ENCODE measurements around the gene MCC.

The MCC gene

DNA sequence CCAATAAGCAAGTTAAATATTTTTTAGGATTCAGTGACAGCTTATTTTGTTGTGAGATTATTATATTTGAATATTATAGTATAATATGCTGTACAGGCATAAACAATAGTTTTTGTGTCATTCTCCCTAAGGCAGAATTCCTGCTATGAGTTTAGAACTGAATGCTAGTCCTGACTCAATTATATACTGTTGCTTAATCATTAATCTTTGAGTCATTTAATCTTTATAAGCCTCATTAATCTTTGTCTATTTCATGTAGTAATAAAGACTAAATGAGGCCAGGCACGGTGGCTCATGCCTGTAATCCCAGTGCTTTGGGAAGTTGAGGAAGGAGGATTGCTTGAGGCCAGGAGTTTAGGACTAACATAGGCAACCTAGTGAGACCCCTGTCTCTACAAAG is 515.2 kb downstream of the MCC start:
- Mint-ChIP-seq H3K27me3 (no peaks in the 10 kb centered on the region), H3K9me3 (no peaks in the 10 kb centered on the region), H3K4me3 (no peak overlapping the region)

More for the DNA sequence above, 515.2 kb downstream of the MCC start:
- Mint-ChIP-seq H3K27ac (no peak overlapping the region), H3K36me3 (ENCODE audit: low read depth) (no peaks in the 10 kb centered on the region), H3K4me1 (ENCODE audit: low read depth) (peaks cover 26% of the 10 kb centered on the region)
